Astrocyte (in vitro differentiated cells and primary cell): ENCODE results near the gene XXYLT1.

Source experiments
- EZH2 ChIP-seq: IDR thresholded peaks from 2 replicates; pipeline ENCODE4 v1.6.1; 2012; ENCODE audit warnings: mild to moderate bottlenecking, low read length, inconsistent platforms; ENCODE audit not compliant: insufficient read depth
- TF ChIP-seq, protein P1 (sequence below): IDR thresholded peaks from 2 replicates; pipeline ENCODE4 v1.5.1; 2011; ENCODE audit warnings: low read depth, mild to moderate bottlenecking, inconsistent platforms, low read length, moderate library complexity; ENCODE audit not compliant: insufficient read depth

DNA sequence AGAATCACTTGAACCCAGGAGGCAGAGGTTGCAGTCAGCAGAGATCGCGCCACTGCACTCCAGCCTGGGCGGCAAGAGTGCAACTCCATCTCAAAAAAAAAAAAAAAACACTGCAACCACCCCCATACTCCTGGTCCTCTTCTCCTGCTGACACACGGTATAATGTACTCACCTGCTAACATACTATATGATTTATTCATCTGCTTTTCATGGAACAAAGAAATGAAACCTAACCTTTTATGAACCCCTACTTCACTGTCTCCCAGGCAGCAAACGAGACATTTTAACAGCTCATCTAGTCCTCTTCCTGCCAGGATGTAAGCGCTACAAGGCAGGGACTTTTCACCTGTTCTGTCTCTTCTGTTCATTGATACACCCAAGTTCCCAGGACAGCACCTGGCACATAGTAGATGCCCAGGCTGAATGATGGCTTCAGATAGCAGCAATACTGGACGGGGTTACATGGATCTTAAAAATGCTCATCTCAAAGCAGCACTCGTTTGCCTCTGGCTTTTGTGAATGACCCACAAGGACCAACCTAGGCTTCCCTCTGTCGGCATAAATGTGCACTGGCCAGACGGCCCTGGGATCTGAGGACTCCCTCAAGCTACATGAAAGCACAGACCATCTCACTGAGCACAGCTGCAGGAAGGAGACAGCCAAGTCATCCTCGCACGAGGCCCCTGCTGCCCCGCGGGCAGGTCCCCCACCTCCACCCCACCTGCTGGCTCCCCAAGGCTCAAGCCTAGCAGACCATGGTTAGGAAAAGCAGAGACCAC is 20.3 kb downstream of the XXYLT1 start:
- TF ChIP-seq, protein P1, sequence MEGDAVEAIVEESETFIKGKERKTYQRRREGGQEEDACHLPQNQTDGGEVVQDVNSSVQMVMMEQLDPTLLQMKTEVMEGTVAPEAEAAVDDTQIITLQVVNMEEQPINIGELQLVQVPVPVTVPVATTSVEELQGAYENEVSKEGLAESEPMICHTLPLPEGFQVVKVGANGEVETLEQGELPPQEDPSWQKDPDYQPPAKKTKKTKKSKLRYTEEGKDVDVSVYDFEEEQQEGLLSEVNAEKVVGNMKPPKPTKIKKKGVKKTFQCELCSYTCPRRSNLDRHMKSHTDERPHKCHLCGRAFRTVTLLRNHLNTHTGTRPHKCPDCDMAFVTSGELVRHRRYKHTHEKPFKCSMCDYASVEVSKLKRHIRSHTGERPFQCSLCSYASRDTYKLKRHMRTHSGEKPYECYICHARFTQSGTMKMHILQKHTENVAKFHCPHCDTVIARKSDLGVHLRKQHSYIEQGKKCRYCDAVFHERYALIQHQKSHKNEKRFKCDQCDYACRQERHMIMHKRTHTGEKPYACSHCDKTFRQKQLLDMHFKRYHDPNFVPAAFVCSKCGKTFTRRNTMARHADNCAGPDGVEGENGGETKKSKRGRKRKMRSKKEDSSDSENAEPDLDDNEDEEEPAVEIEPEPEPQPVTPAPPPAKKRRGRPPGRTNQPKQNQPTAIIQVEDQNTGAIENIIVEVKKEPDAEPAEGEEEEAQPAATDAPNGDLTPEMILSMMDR, result no peak
- TF ChIP-seq EZH2, result no peak
